ENCODE results near the gene ZNF668. TPM values are rescaled to one million over a fixed set of nuclear protein-coding genes. Genes with fewer than 3 reads are reported as not detected.
"Not testable (repeated sequence)": the region's sequence is repeated elsewhere in the genome, so short reads cannot be mapped to it uniquely, and the experiment has no call there.

Gene ZNF668
- total and polyA plus RNA-seq, 4 experiments from 2014 or later = 3.0 to 13.6 (median 9.2) TPM

DNA sequence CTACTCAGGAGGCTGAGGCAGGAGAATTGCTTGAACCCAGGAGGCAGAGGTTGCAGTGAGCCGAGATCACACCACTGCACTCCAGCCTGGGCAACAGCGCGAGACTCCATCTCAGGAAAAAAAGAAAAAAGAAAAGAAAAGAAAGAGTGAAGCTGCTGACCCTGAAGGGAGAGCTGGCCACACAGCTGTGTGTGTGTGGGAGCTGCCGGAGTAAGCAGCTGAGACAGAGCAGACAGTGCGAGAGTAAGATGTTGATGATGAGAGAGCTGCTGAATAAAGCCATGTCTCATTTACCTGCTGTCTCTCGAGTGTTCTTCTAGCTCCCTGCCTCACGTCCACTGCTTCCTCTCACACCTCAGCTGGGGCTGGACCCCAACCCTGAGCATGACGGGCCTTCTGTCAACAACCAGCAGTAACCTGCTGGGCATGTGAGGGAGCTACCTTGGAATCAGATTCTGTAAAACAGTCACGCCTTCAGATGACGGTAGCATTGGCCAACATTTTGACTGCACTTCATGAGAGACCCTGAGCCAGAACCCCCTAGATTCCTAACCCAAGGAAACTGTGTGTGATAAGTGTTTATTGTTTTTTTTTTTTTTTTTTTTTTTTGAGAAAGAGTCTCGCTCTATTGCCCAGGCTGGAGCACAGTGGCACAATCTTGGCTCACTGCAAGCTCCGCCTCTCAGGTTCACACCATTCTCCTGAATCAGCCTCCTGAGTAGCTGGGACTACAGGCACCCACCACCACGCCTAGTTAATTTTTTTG is 27.0 kb upstream of the ZNF668 start:
- intact Hi-C loops (cut with micrococcal nuclease); H3K27me3 Mint-ChIP-seq: not testable (repeated sequence)

DNA sequence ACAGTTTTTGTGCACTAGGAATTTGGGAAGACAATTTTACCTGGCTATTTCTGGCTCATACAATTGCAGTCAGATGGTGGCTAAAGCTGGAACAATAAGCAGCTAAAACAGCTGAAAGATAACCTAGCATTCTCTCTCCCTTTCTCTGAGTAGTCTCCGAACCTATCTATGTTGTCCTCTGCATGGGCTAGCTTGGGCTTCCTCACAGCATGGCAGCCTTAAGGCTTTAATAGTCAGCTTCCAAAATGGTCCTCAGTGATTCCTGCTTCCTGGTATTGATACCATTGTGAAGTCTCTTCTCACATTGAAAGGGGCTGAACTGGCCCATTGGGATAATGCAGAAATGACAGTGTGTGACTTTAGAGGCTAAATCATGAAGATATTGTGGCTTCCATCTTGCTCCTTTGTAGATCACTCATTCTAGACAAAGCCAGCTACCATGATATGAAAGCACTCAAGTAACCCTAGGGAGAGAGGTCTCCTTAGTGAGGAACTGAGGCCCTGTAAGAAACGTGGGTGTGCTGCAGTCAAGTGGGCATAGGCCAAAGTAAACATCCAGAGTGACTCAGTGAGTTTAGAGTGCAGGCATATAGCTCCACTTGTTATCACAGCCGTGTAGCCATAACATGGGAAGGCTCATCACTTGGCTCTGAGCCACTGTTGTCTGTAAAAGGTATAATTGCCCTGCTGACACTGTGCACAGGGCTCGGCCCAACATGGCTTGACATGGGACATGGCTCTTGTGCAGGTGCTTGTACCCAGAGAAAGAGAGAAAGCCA is 26.0 kb upstream of the ZNF668 start:
- CTCF ChIA-PET (ENCODE audit: partially characterized antibody) = interaction anchor here (1.1 kb wide), 2 partner anchors 15 to 112 kb away, joined by 3 to 4 read pairs; no protein-coding TSS in a partner anchor
- H3K9me3 Mint-ChIP-seq = peaks cover 0 to 2% (median 0%) of the 10 kb centered on the region in 8 donors

More for the DNA sequence above, 27.0 kb upstream of the ZNF668 start:
- ChIA-PET POLR2A (ENCODE audit: partially characterized antibody) (interaction anchor here (0.7 to 1.4 kb wide), 2 partner anchors 25 to 41 kb away, joined by 3 to 4 read pairs; no protein-coding TSS in a partner anchor), CTCF (ENCODE audit: partially characterized antibody) (interaction anchor here (0.7 to 1.2 kb wide), 5 partner anchors 13 to 342 kb away, joined by 3 to 5 read pairs (median 3); partner anchors contain the start of genes PRSS53 and ZNF843)
- H3K36me3 ChIP-seq (ENCODE audit: insufficient read depth, low read length); H3K9me3 ChIP-seq (ENCODE audit: control insufficient read depth in 1 of 2, low read length in 2 of 2); H3K4me3 ChIP-seq (ENCODE audit: low read length in 2 of 2); H3K27ac ChIP-seq (ENCODE audit: low read depth, low read length); H3K4me1 Mint-ChIP-seq; H3K27ac Mint-ChIP-seq; H3K4me3 Mint-ChIP-seq; H3K36me3 Mint-ChIP-seq; H3K9me3 Mint-ChIP-seq; H3K4me1 ChIP-seq (ENCODE audit: insufficient read depth, low read length); H3K27me3 ChIP-seq (ENCODE audit: insufficient read depth, low read length); DNase-seq: not testable (repeated sequence)

DNA sequence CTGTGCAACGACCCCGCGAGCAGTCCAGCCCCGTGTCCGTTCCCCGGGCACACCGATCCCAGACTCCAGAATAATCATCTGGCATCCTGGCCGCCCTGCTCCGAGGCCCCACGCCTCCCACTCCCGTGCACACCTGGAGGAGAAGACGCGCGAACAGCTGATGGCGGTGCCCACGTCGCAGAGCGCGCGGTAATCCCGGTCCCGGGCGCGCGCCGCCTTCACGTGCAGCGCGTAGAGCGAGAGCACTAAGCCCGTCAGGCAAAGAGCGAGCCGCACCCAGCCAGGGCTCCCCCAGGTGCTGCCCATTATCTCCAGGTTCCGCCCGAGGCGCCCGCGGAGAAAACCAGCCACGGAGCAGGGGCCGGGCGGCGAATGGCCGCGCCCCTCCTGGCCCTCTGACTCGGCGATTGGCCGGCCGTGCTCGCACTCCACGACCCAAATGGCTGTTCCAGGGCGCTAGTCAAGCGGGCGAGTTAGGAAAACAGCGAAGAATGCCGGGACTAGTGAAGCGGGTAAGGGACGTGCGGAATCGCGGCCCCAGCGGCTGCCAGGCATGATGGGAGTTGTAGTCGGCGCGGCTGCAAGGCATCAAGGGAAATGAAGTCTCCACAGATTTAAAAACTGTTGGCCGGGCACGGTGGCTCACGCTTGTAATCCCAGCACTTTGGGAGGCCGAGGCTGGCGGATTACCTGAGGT is 20.5 kb upstream of the ZNF668 start, which contains the start of gene VKORC1:
TSS of gene VKORC1 (minus strand) at position 374 of the 697 bp plus-strand sequence. CDS start at position 306, 68 bp downstream.
- intact Hi-C loops (cut with micrococcal nuclease) = loop anchor here (1.0 to 5.0 kb wide), 5 partner anchors 20 to 83 kb away; partner anchors contain the start of genes KAT8, ZNF646 and ZNF668
- Mint-ChIP-seq H3K4me1 (peaks cover 12 to 42% (median 30%) of the 10 kb centered on the region in 4 donors), H3K36me3 (peaks cover 4 to 21% of the 10 kb centered on the region in 2 donors), H3K27me3 (no peaks in the 10 kb centered on the region), H3K27ac (peak within 1 kb of the TSS; percentile 76 to 99 (median 95)), H3K4me3 (peak within 1 kb of the TSS; percentile 88 to 96 (median 92)), H3K9me3 (no peaks in the 10 kb centered on the region)
- Histone ChIP-seq H3K27ac (ENCODE audit: low read depth, low read length) (peak within 1 kb of the TSS; percentile 74), H3K36me3 (ENCODE audit: insufficient read depth, low read length) (peaks cover 8% of the 10 kb centered on the region), H3K27me3 (ENCODE audit: insufficient read depth, low read length) (no peaks in the 10 kb centered on the region), H3K9me3 (ENCODE audit: control insufficient read depth in 1 of 2, low read length in 2 of 2) (no peaks in the 10 kb centered on the region), H3K4me3 (ENCODE audit: low read length in 2 of 2) (peak within 1 kb of the TSS; percentile 63 to 98), H3K4me1 (ENCODE audit: insufficient read depth, low read length) (peaks cover 22% of the 10 kb centered on the region)
- DNase-seq = peak; percentile 87 to 92 (median 90)
- CTCF ChIA-PET (ENCODE audit: partially characterized antibody) = interaction anchor here (1.2 kb wide), 1 partner anchor 9 kb away, joined by 3 read pairs; no protein-coding TSS in a partner anchor
- POLR2A ChIA-PET (ENCODE audit: partially characterized antibody) = interaction anchor here (0.5 to 5.7 kb wide), 11 partner anchors 9 to 145 kb away, joined by 3 to 61 read pairs (median 4); partner anchors contain the start of genes KAT8, STX4, ZNF646 and ZNF668

More for the DNA sequence above, 26.0 kb upstream of the ZNF668 start:
- no peak overlapping the region for H3K27ac Mint-ChIP-seq
- no peaks in the 10 kb centered on the region for H3K36me3 ChIP-seq (ENCODE audit: insufficient read depth, low read length)
- H3K27me3 Mint-ChIP-seq = peaks cover 0 to 1% of the 10 kb centered on the region in 2 donors
- peaks cover 6 to 15% (median 10%) of the 10 kb centered on the region in 4 donors for H3K4me1 Mint-ChIP-seq
- H3K36me3 Mint-ChIP-seq = peaks cover 0 to 2% of the 10 kb centered on the region in 2 donors
- POLR2A ChIA-PET (ENCODE audit: partially characterized antibody) = interaction anchor here (0.7 to 1.4 kb wide), 2 partner anchors 24 to 42 kb away, joined by 3 to 4 read pairs; no protein-coding TSS in a partner anchor
- intact Hi-C loops (cut with micrococcal nuclease) = no loop called here
- no peak overlapping the region for H3K4me3 ChIP-seq (ENCODE audit: low read length in 2 of 2)
- H3K9me3 ChIP-seq (ENCODE audit: control insufficient read depth in 1 of 2, low read length in 2 of 2) = no peaks in the 10 kb centered on the region
- no peak overlapping the region for H3K27ac ChIP-seq (ENCODE audit: low read depth, low read length)
- no peak overlapping the region for H3K4me3 Mint-ChIP-seq
- no peak for DNase-seq
- no peaks in the 10 kb centered on the region for H3K27me3 ChIP-seq (ENCODE audit: insufficient read depth, low read length)
- peaks cover 9% of the 10 kb centered on the region for H3K4me1 ChIP-seq (ENCODE audit: insufficient read depth, low read length)

DNA sequence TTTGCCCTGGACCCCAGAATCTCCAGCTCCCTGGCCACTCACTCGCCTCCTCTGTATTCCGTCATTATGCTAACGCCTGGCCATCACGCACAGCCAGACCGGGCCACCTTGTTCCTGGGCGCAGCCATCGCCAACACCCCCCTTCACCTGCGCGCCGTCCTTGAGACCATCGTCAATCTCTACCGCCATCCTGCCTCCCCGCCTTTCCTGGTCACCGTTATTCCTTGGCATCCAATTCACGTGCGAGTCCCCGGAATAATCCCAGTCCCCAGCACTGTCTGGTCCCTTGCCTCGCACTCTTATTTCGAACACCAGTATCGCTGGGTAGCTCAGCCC is 20.0 kb upstream of the ZNF668 start:
- peak overlapping the region; percentile 88 to 96 (median 92) for H3K4me3 Mint-ChIP-seq
- peaks cover 12 to 42% (median 30%) of the 10 kb centered on the region in 4 donors for H3K4me1 Mint-ChIP-seq
- H3K9me3 Mint-ChIP-seq = no peaks in the 10 kb centered on the region
- H3K27ac Mint-ChIP-seq = peak overlapping the region; percentile 76 to 99 (median 95)
- Histone ChIP-seq H3K4me1 (ENCODE audit: insufficient read depth, low read length) (peaks cover 22% of the 10 kb centered on the region), H3K4me3 (ENCODE audit: low read length in 2 of 2) (peak overlapping the region; percentile 63 to 98), H3K9me3 (ENCODE audit: control insufficient read depth in 1 of 2, low read length in 2 of 2) (no peaks in the 10 kb centered on the region), H3K27ac (ENCODE audit: low read depth, low read length) (peak overlapping the region; percentile 74), H3K36me3 (ENCODE audit: insufficient read depth, low read length) (peaks cover 10% of the 10 kb centered on the region), H3K27me3 (ENCODE audit: insufficient read depth, low read length) (no peaks in the 10 kb centered on the region)
- H3K27me3 Mint-ChIP-seq = no peaks in the 10 kb centered on the region
- peaks cover 4 to 26% of the 10 kb centered on the region in 2 donors for H3K36me3 Mint-ChIP-seq
- no peak for DNase-seq
- CTCF ChIA-PET (ENCODE audit: partially characterized antibody) = interaction anchor here (1.2 to 1.9 kb wide), 2 partner anchors 8 to 108 kb away, joined by 3 to 4 read pairs; no protein-coding TSS in a partner anchor
- intact Hi-C loops (cut with micrococcal nuclease) = loop anchor here (1.0 to 5.0 kb wide), 5 partner anchors 20 to 83 kb away; partner anchors contain the start of genes KAT8, ZNF646 and ZNF668
- POLR2A ChIA-PET (ENCODE audit: partially characterized antibody) = interaction anchor here (0.5 to 5.7 kb wide), 11 partner anchors 8 to 145 kb away, joined by 3 to 61 read pairs (median 4); partner anchors contain the start of genes KAT8, PYCARD, STX4 and ZNF646

GRCh38 chr16:31093132-31093703 is 19.2 kb upstream of the ZNF668 start:
- no peak overlapping the region for H3K27ac ChIP-seq (ENCODE audit: low read depth, low read length)
- H3K27me3 Mint-ChIP-seq = no peaks in the 10 kb centered on the region
- H3K9me3 ChIP-seq (ENCODE audit: control insufficient read depth in 1 of 2, low read length in 2 of 2) = no peaks in the 10 kb centered on the region
- H3K4me3 Mint-ChIP-seq = peak overlapping the region in 5 of 8 donors; percentile 60 to 74 (median 69)
- H3K27me3 ChIP-seq (ENCODE audit: insufficient read depth, low read length) = no peaks in the 10 kb centered on the region
- peaks cover 22% of the 10 kb centered on the region for H3K4me1 ChIP-seq (ENCODE audit: insufficient read depth, low read length)
- H3K9me3 Mint-ChIP-seq = no peaks in the 10 kb centered on the region
- peaks cover 4 to 26% of the 10 kb centered on the region in 2 donors for H3K36me3 Mint-ChIP-seq
- H3K27ac Mint-ChIP-seq = peak overlapping the region in 4 of 7 donors; percentile 24 to 87 (median 67)
- no peak for DNase-seq
- intact Hi-C loops (cut with micrococcal nuclease) = loop anchor here (5.0 kb wide), 1 partner anchor 84 kb away; no protein-coding TSS in a partner anchor
- peaks cover 12 to 42% (median 30%) of the 10 kb centered on the region in 4 donors for H3K4me1 Mint-ChIP-seq
- ChIA-PET POLR2A (ENCODE audit: partially characterized antibody) (interaction anchor here (0.9 to 5.7 kb wide), 7 partner anchors 19 to 135 kb away, joined by 3 to 61 read pairs (median 5); partner anchors contain the start of genes KAT8, PYCARD, STX4 and ZNF646), CTCF (ENCODE audit: partially characterized antibody) (interaction anchor here (1.5 to 1.9 kb wide), 2 partner anchors 49 to 108 kb away, joined by 4 to 6 read pairs; no protein-coding TSS in a partner anchor)
- no peak overlapping the region for H3K4me3 ChIP-seq (ENCODE audit: low read length in 2 of 2)
- H3K36me3 ChIP-seq (ENCODE audit: insufficient read depth, low read length) = peaks cover 13% of the 10 kb centered on the region

GRCh38 chr16:31092330-31092729 is 18.3 kb upstream of the ZNF668 start:
- POLR2A ChIA-PET (ENCODE audit: partially characterized antibody) = interaction anchor here (2.0 to 5.7 kb wide), 3 partner anchors 18 to 27 kb away, joined by 5 to 61 read pairs (median 6); partner anchors contain the start of genes KAT8, ZNF646 and ZNF668
- H3K9me3 Mint-ChIP-seq = no peaks in the 10 kb centered on the region
- H3K27ac ChIP-seq (ENCODE audit: low read depth, low read length) = no peak overlapping the region
- H3K4me1 ChIP-seq (ENCODE audit: insufficient read depth, low read length) = peaks cover 22% of the 10 kb centered on the region
- CTCF ChIA-PET (ENCODE audit: partially characterized antibody) = interaction anchor here (0.7 to 1.9 kb wide), 4 partner anchors 50 to 602 kb away, joined by 3 to 6 read pairs (median 4); partner anchors contain the start of gene ZNF843
- H3K36me3 ChIP-seq (ENCODE audit: insufficient read depth, low read length) = peaks cover 13% of the 10 kb centered on the region
- peaks cover 4 to 26% of the 10 kb centered on the region in 2 donors for H3K36me3 Mint-ChIP-seq
- no peaks in the 10 kb centered on the region for H3K27me3 ChIP-seq (ENCODE audit: insufficient read depth, low read length)
- H3K27me3 Mint-ChIP-seq = no peaks in the 10 kb centered on the region
- H3K9me3 ChIP-seq (ENCODE audit: control insufficient read depth in 1 of 2, low read length in 2 of 2) = no peaks in the 10 kb centered on the region
- H3K4me1 Mint-ChIP-seq = peaks cover 12 to 42% (median 30%) of the 10 kb centered on the region in 4 donors
- intact Hi-C loops (cut with micrococcal nuclease) = loop anchor here (5.0 kb wide), 1 partner anchor 85 kb away; no protein-coding TSS in a partner anchor
- H3K4me3 Mint-ChIP-seq = peak overlapping the region in 5 of 8 donors; percentile 17 to 69 (median 57)
- DNase-seq = no peak
- H3K27ac Mint-ChIP-seq = peak overlapping the region in 6 of 7 donors; percentile 24 to 86 (median 60)
- no peak overlapping the region for H3K4me3 ChIP-seq (ENCODE audit: low read length in 2 of 2)
